ENCODE results near the gene SLC8A2. TPM values are rescaled to one million over a fixed set of nuclear protein-coding genes. Genes with fewer than 3 reads are reported as not detected.

SLC8A2 gene
- total and polyA plus RNA-seq, 2 of the 4 experiments (the other 2 are of a cell fraction) = 0.05 TPM; not detected in 1

DNA sequence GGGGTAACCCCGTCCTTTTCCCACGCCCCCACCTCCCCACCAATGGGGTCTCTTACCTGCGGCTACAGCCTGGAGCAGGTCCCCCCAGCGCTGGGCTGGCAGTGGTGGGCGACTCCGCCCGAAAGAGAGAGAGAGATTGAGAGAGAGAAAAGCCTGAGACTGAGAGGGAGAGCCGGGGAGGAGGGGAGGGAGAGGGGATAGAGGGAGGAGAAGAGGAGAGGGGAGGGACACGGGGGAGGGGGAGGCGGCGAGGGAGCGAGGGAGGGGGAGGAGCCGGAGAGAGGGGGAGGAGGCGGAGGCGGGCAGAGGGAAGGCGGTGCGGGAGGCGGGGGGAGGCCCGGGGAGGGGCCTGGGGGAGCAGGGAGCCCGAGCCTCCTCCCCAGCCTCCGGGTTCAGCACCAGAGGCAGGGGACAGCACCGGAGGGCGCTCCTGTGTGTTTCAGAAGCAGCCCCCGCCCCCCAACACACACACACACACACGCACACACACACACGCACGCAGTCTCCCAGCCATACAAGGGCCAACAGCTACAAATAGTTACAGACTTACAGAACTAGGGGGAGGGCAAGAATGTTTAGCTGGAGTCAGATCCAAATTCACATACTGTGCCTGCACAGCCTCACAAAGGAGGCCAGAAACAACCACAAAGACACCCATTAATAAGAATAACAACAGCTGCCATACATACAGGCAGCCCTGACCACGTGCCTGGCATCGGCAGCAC lies at the start of gene SLC8A2 (continued):
- TF ChIP-seq BHLHE40 (IDR thresholded peaks at IDR 0.05; ENCODE audit: low read depth, low read length) (no peak), MAFK (IDR thresholded peaks at IDR 0.05; ENCODE audit: low read depth, low read length) (no peak), CEBPB (IDR thresholded peaks at IDR 0.05; ENCODE audit: low read depth, low read length) (no peak), POLR2A (IDR thresholded peaks at IDR 0.05; ENCODE audit: low read depth, low read length) (no peak)
- TF ChIP-seq, protein P1, sequence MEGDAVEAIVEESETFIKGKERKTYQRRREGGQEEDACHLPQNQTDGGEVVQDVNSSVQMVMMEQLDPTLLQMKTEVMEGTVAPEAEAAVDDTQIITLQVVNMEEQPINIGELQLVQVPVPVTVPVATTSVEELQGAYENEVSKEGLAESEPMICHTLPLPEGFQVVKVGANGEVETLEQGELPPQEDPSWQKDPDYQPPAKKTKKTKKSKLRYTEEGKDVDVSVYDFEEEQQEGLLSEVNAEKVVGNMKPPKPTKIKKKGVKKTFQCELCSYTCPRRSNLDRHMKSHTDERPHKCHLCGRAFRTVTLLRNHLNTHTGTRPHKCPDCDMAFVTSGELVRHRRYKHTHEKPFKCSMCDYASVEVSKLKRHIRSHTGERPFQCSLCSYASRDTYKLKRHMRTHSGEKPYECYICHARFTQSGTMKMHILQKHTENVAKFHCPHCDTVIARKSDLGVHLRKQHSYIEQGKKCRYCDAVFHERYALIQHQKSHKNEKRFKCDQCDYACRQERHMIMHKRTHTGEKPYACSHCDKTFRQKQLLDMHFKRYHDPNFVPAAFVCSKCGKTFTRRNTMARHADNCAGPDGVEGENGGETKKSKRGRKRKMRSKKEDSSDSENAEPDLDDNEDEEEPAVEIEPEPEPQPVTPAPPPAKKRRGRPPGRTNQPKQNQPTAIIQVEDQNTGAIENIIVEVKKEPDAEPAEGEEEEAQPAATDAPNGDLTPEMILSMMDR (conservative IDR thresholded peaks at IDR 0.05; ENCODE audit: low read depth, low read length) = no peak

Data from IMR-90 (cell line).